H9 (cell line): ENCODE measurements around the gene PACSIN3. TPM values are rescaled to one million over a fixed set of nuclear protein-coding genes. Genes with fewer than 3 reads are reported as not detected.
"Not testable (repeated sequence)": the region's sequence is repeated elsewhere in the genome, so short reads cannot be mapped to it uniquely, and the experiment has no call there.

Experiments
- DNase-seq: peaks from one replicate; pipeline ENCODE4 v3.0.0-alpha.2; 2017
- H2AFZ ChIP-seq: one replicate; pipeline ENCODE4 v1.6.1; 2013; ENCODE audit warnings: mild to moderate bottlenecking, low read length, control low read depth, moderate library complexity
- H2AK5ac ChIP-seq: 2 replicates; pipeline ENCODE4 v1.6.1; 2013; ENCODE audit warnings: low read length, control low read depth, mixed read lengths; ENCODE audit not compliant: insufficient read length
- H2BK120ac ChIP-seq: one replicate; pipeline ENCODE4 v1.6.1; 2013; ENCODE audit warnings: low read depth, mild to moderate bottlenecking, low read length, control low read depth, inconsistent platforms; ENCODE audit not compliant: poor library complexity, severe bottlenecking
- H2BK12ac ChIP-seq: 2 replicates; pipeline ENCODE4 v1.6.1; 2013; ENCODE audit warnings: low read length, control low read depth, mixed read lengths, low read depth; ENCODE audit not compliant: insufficient read length
- H2BK15ac ChIP-seq: 2 replicates; pipeline ENCODE4 v1.6.1; 2013; ENCODE audit warnings: low read depth, low read length, control low read depth
- H2BK20ac ChIP-seq: one replicate; pipeline ENCODE4 v1.6.1; 2013; ENCODE audit warnings: low read depth, mild to moderate bottlenecking, low read length, control low read depth, inconsistent platforms; ENCODE audit not compliant: poor library complexity, severe bottlenecking
- H2BK5ac ChIP-seq: 2 replicates; pipeline ENCODE4 v1.6.1; 2013; ENCODE audit warnings: low read length, control low read depth, mixed read lengths; ENCODE audit not compliant: insufficient read length
- H3K14ac ChIP-seq: 2 replicates; pipeline ENCODE4 v1.6.1; 2013; ENCODE audit warnings: low read length, control low read depth; ENCODE audit not compliant: insufficient read depth
- H3K18ac ChIP-seq: 2 replicates; pipeline ENCODE4 v1.6.1; 2013; ENCODE audit warnings: low read depth, mild to moderate bottlenecking, mixed read lengths, low read length, control low read depth; ENCODE audit not compliant: insufficient read length
- H3K23ac ChIP-seq: 2 replicates; pipeline ENCODE4 v1.6.1; 2013; ENCODE audit warnings: low read length, control low read depth, mixed read lengths, low read depth; ENCODE audit not compliant: insufficient read length
- H3K23me2 ChIP-seq: 2 replicates; pipeline ENCODE4 v1.6.1; 2013; ENCODE audit warnings: low read depth, mild to moderate bottlenecking, mixed read lengths, low read length, control low read depth; ENCODE audit not compliant: insufficient read length, poor library complexity, severe bottlenecking
- H3K27ac ChIP-seq: 2 replicates; pipeline ENCODE4 v1.5.1; 2013; ENCODE audit warnings: low read length, control low read depth, mixed read lengths, low read depth; ENCODE audit not compliant: insufficient read length
- H3K27me3 ChIP-seq: 2 replicates; pipeline ENCODE4 v1.6.1; 2013; ENCODE audit warnings: low read length, control low read depth, inconsistent platforms; ENCODE audit not compliant: insufficient read depth
- H3K4ac ChIP-seq: 2 replicates; pipeline ENCODE4 v1.6.1; 2013; ENCODE audit warnings: low read depth, mild to moderate bottlenecking, control low read depth, inconsistent platforms, low read length, moderate library complexity
- H3K4me1 ChIP-seq: 2 replicates; pipeline ENCODE4 v1.6.1; 2013; ENCODE audit warnings: low read length, control low read depth, inconsistent platforms; ENCODE audit not compliant: insufficient read depth
- H3K4me2 ChIP-seq: 2 replicates; pipeline ENCODE4 v1.6.1; 2013; ENCODE audit warnings: low read length, control low read depth, mixed read lengths; ENCODE audit not compliant: insufficient read length, insufficient read depth
- H3K56ac ChIP-seq: 2 replicates; pipeline ENCODE4 v1.6.1; 2013; ENCODE audit warnings: low read depth, mild to moderate bottlenecking, mixed read lengths, low read length, control low read depth; ENCODE audit not compliant: insufficient read length
- H3K79me1 ChIP-seq: 2 replicates; pipeline ENCODE4 v1.6.1; 2013; ENCODE audit warnings: low read depth, mild to moderate bottlenecking, moderate library complexity, low read length, control low read depth, inconsistent platforms; ENCODE audit not compliant: insufficient read depth, poor library complexity, severe bottlenecking
- H3K79me2 ChIP-seq: 2 replicates; pipeline ENCODE4 v1.6.1; 2013; ENCODE audit warnings: low read length, control low read depth, inconsistent platforms; ENCODE audit not compliant: insufficient read depth
- H3K9ac ChIP-seq: 2 replicates; pipeline ENCODE4 v1.6.1; 2013; ENCODE audit warnings: low read length, control low read depth, mixed read lengths; ENCODE audit not compliant: insufficient read length; ENCODE audit errors: extremely low read depth
- H3K9me3 ChIP-seq: one replicate; pipeline ENCODE4 v1.6.1; 2013; ENCODE audit warnings: low read depth, low read length, inconsistent platforms; ENCODE audit not compliant: control insufficient read depth
- H3T11ph ChIP-seq: one replicate; pipeline ENCODE4 v1.6.1; 2013; ENCODE audit warnings: mild to moderate bottlenecking, low read length, control low read depth, inconsistent platforms
- H4K20me1 ChIP-seq: one replicate; pipeline ENCODE4 v1.6.1; 2013; ENCODE audit not compliant: control insufficient read depth, insufficient read length, insufficient read depth
- H4K5ac ChIP-seq: 2 replicates; pipeline ENCODE4 v1.6.1; 2013; ENCODE audit warnings: low read depth, mild to moderate bottlenecking, mixed read lengths, low read length, control low read depth; ENCODE audit not compliant: insufficient read length
- H4K8ac ChIP-seq: replicated peaks from 2 replicates; pipeline ENCODE4 v1.6.1; 2013; ENCODE audit warnings: low read length, control low read depth, mixed read lengths, low read depth; ENCODE audit not compliant: insufficient read length
- H4K91ac ChIP-seq: 2 replicates; pipeline ENCODE4 v1.6.1; 2013; ENCODE audit warnings: low read depth, mild to moderate bottlenecking, moderate library complexity, mixed read lengths, low read length, control low read depth; ENCODE audit not compliant: insufficient read length
- H3K27ac Mint-ChIP-seq, 3 experiments: 2 replicates in 2 of 3; 3 replicates in 1 of 3; pipeline ENCODE4 v1.8.0; 2020 to 2021; ENCODE audit warnings: mixed read lengths in 3 of 3, mild to moderate bottlenecking in 1 of 3, moderate library complexity in 1 of 3
- H3K27me3 Mint-ChIP-seq: 2 replicates; pipeline ENCODE4 v1.8.0; 2021; ENCODE audit warnings: low read depth, mild to moderate bottlenecking, moderate library complexity, mixed read lengths
- H3K36me3 Mint-ChIP-seq, 3 experiments: 2 replicates in 2 of 3; 3 replicates in 1 of 3; pipeline ENCODE4 v1.8.0; 2020 to 2021; ENCODE audit warnings: low read depth in 3 of 3, mixed read lengths in 3 of 3; ENCODE audit not compliant: insufficient read depth in 1 of 3
- H3K4me1 Mint-ChIP-seq, 2 experiments: 2 replicates each; pipeline ENCODE4 v1.8.0; 2020; ENCODE audit warnings: mixed read lengths in 2 of 2
- H3K4me3 Mint-ChIP-seq, 2 experiments: 2 replicates in 1 of 2; 3 replicates in 1 of 2; pipeline ENCODE4 v1.8.0; 2020 to 2021; ENCODE audit warnings: mild to moderate bottlenecking in 2 of 2, mixed read lengths in 2 of 2, moderate library complexity in 1 of 2
- H3K9me3 Mint-ChIP-seq, 2 experiments: 2 replicates in 1 of 2; 3 replicates in 1 of 2; pipeline ENCODE4 v1.8.0; 2020; ENCODE audit warnings: mild to moderate bottlenecking in 2 of 2, mixed read lengths in 2 of 2, moderate library complexity in 1 of 2
- CTCF ChIP-seq: fragments of 200-600 bp; sonication (generic); conservative IDR thresholded peaks from 3 replicates; pipeline ENCODE4 v1.8.0; 2021; ENCODE audit warnings: antibody characterized with exemption, mild to moderate bottlenecking
- WGBS: extraction: QIAGEN DNeasy Blood & Tissue Kit; methylation state at CpG from one replicate; pipeline ENCODE4 v1.1.7; 2013; ENCODE audit warnings: missing lambda C conversion rate, low lambda C conversion rate, mixed read lengths; ENCODE audit not compliant: insufficient read length; ENCODE audit errors: extremely low coverage; 5-methylcytosine and 5-hydroxymethylcytosine counted together
- total RNA-seq: library from RNA; stranded (reverse); gene quantifications from 2 replicates; pipeline ENCODE4 v1.2.1, GENCODE V29; 2021

The PACSIN3 gene
- total RNA-seq, 1 experiment from 2014 or later = 63.0 TPM

- no peaks in the 10 kb centered on the region; the same call in none of the 2 replicates for H3K27me3 Mint-ChIP-seq
- Histone ChIP-seq H2BK120ac (no peak overlapping the region), H2BK12ac (no peak overlapping the region), H3K9me3 (no peaks in the 10 kb centered on the region), H2BK20ac (no peak overlapping the region), H3K4me1 (no peaks in the 10 kb centered on the region; the same call in 1 of the 2 replicates), H3K23me2 (no peaks in the 10 kb centered on the region), H2BK5ac (no peak overlapping the region), H3K79me2 (no peaks in the 10 kb centered on the region), H3K9ac (no peak overlapping the region), H4K5ac (no peak overlapping the region), H3K14ac (no peak overlapping the region), H4K20me1 (no peaks in the 10 kb centered on the region), H4K8ac (no peak overlapping the region), H3K27me3 (no peaks in the 10 kb centered on the region), H3K56ac (no peak overlapping the region), H3T11ph (no peak overlapping the region), H4K91ac (no peak overlapping the region), H3K18ac (no peak overlapping the region), H2BK15ac (no peak overlapping the region), H3K4ac (no peak overlapping the region), H3K4me2 (no peak overlapping the region), H2AFZ (no peak overlapping the region), H3K27ac (no peak overlapping the region), H3K79me1 (no peaks in the 10 kb centered on the region), H2AK5ac (no peak overlapping the region), H3K23ac (no peak overlapping the region)
- no CpG with 5 or more reads among the region's 4 CpGs for WGBS
- TF ChIP-seq CTCF = no peak
- no peaks in the 10 kb centered on the region for H3K9me3 Mint-ChIP-seq
- H3K27ac Mint-ChIP-seq = no peak overlapping the region; a peak in 1 of 7 replicates
- H3K36me3 Mint-ChIP-seq = no peaks in the 10 kb centered on the region
- H3K4me1 Mint-ChIP-seq = peaks cover 8 to 9% of the 10 kb centered on the region in 2 experiments
- no peak for DNase-seq
- no peak overlapping the region for H3K4me3 Mint-ChIP-seq
Observed at GRCh38 chr11:47201015-47201414, 14.8 kb upstream of the PACSIN3 start.

- H3K9ac ChIP-seq, H3K14ac ChIP-seq, H3K27ac ChIP-seq, H3T11ph ChIP-seq, H2AK5ac ChIP-seq, H4K20me1 ChIP-seq, H3K27ac Mint-ChIP-seq, H3K4me1 ChIP-seq, H2AFZ ChIP-seq, H3K9me3 Mint-ChIP-seq, H4K8ac ChIP-seq, H3K79me1 ChIP-seq, H3K4me1 Mint-ChIP-seq, H3K56ac ChIP-seq, H3K4me3 Mint-ChIP-seq, H2BK5ac ChIP-seq, H3K4me2 ChIP-seq, H2BK12ac ChIP-seq, H3K18ac ChIP-seq, H2BK120ac ChIP-seq, H2BK20ac ChIP-seq, H2BK15ac ChIP-seq, H3K23ac ChIP-seq, DNase-seq, H3K79me2 ChIP-seq, H3K9me3 ChIP-seq, H3K23me2 ChIP-seq, H4K91ac ChIP-seq, H3K27me3 Mint-ChIP-seq, H4K5ac ChIP-seq, H3K27me3 ChIP-seq, H3K36me3 Mint-ChIP-seq, H3K4ac ChIP-seq: not testable (repeated sequence)
- WGBS = no CpG with 5 or more reads among the region's 9 CpGs
Observed at GRCh38 chr11:47198161-47198560, 11.9 kb upstream of the PACSIN3 start.
